EH (cell line): ENCODE results near the gene TNFRSF25.
"Not testable (repeated sequence)": the region's sequence is repeated elsewhere in the genome, so short reads cannot be mapped to it uniquely, and the experiment has no call there.

Source experiments
- DNase-seq: peaks from one replicate; pipeline ENCODE4 v3.0.0-alpha.2; 2015; ENCODE audit warnings: low read depth

TNFRSF25 gene

GRCh38 chr1:6470132-6471085, 4.4 kb upstream of the TNFRSF25 start:
- DNase-seq: no peak

- no peak for DNase-seq
Measured at GRCh38 chr1:6468729-6469461, 2.9 kb upstream of the TNFRSF25 start.

GRCh38 chr1:6467744-6468688, 2.0 kb upstream of the TNFRSF25 start:
- DNase-seq: no peak

GRCh38 chr1:6467224-6467623, 1.3 kb upstream of the TNFRSF25 start:
- no peak for DNase-seq

GRCh38 chr1:6466751-6467150, 778 bp upstream of the TNFRSF25 start:
- DNase-seq: no peak

- DNase-seq: no peak
Measured at GRCh38 chr1:6465461-6466005, 440 bp downstream of the TNFRSF25 start.

- DNase-seq: no peak
Measured at GRCh38 chr1:6464915-6465314, 1.1 kb downstream of the TNFRSF25 start.

- DNase-seq: no peak
Measured at GRCh38 chr1:6464514-6464836, 1.5 kb downstream of the TNFRSF25 start.

- no peak for DNase-seq
Measured at GRCh38 chr1:6463120-6463412, 2.9 kb downstream of the TNFRSF25 start.

GRCh38 chr1:6462412-6463119, 3.4 kb downstream of the TNFRSF25 start:
- DNase-seq: no peak

GRCh38 chr1:6461538-6462411, 4.2 kb downstream of the TNFRSF25 start:
- DNase-seq: no peak

- no peak for DNase-seq
Measured at GRCh38 chr1:6461051-6461530, 4.9 kb downstream of the TNFRSF25 start.

- DNase-seq: no peak
Measured at GRCh38 chr1:6460301-6461050, 5.5 kb downstream of the TNFRSF25 start.

GRCh38 chr1:6459850-6460265, 6.1 kb downstream of the TNFRSF25 start:
- DNase-seq: no peak

- no peak for DNase-seq
Measured at GRCh38 chr1:6456800-6457466, 9.0 kb downstream of the TNFRSF25 start.

- DNase-seq: not testable (repeated sequence)
Measured at GRCh38 chr1:6455752-6456520, 10.0 kb downstream of the TNFRSF25 start.

GRCh38 chr1:6454856-6455751, 10.9 kb downstream of the TNFRSF25 start:
- no peak for DNase-seq
